ENCODE measurements around the gene TNFRSF12A.

The TNFRSF12A gene

DNA sequence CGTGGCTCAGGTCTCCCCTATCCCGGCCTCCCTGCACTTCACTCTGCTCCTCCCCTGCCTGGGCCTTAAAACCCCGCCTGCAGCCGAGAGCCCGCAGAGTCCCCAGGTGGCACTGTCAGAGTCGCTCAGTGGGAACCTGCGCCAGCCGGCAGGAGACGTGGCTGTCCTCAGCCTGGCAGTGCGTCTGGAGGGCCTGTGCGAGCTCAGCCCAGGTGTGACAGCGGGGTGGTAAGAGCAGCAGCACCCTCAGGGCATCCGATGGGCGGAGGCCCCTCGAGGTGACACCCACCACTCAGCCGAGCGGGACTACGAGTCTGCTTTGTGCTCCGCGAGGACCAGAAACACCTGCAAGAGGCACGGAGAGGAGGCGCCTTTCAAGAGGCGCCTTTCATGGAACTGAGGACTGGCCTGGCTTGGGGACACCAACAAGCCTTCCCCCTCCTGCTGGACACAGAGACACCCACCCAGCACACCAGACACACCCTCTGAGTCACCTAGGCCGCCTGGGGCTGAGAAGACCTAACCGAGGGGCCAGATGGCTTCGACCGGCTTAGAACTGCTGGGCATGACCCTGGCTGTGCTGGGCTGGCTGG is 7.2 kb upstream of the TNFRSF12A start, which contains the start of gene CLDN9:
CLDN9 (plus strand) TSS at position 96 of the 593 bp plus-strand sequence; CDS start at position 536, 440 bp downstream.
- peak; percentile 70 for DNase-seq

- no peak for DNase-seq
These were observed 6.6 kb upstream of the TNFRSF12A start for GRCh38 chr16:3013491-3013951.

GRCh38 chr16:3013998-3014690 is 6.0 kb upstream of the TNFRSF12A start:
- no peak for DNase-seq

GRCh38 chr16:3014971-3015370 is 5.2 kb upstream of the TNFRSF12A start:
- no peak for DNase-seq

DNA sequence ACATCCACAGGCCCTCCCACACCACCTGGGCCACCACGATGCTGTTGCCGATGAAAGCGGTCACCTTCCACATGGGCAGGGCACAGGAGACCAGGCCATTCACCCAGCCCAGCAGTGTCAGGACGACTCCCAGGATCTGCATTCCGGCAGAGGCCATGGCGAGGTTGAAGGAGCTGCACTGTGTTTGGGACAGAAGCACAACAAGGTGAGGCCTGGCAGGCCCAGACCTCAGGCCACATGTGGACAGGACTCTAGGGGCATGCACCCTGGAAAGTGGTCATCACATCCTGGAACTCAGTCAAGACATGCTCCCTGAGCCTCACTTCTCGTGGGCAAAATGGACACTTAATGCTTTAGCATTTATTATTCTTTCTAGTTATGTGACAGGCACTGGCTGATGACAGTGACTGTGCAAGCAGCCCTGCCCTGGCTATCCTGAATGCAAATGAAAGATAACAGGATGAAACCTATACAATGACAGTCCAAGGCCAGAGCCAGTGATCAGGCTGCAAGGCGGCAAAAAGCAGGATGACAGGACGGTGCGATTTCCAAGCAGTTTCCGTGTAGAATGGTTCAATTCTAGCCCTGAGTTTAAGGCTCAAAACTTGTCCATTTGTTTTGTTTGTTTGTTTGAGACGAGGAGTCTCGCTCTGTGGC is 4.2 kb upstream of the TNFRSF12A start:
- DNase-seq = no peak

DNA sequence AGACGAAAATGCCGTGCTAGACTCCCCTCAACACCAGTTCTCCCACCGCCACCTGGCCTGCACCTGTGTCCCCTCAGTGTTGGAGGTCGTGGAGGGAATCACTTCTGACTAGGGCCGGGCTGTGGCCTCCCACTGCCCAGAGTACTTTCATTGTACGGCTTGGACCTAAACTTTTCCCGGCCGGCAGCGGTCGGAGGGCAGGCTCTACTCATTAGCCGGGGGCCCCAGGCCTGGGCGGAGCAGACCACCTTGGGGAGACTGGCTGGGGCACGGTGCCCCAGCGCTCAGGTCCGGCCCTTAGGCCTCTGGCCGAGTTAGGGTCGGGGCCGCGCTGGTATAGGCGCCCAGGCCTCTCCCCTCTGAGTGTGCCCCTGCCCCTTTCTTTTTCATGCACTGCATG is 2.8 kb upstream of the TNFRSF12A start:
- DNase-seq = no peak

DNA sequence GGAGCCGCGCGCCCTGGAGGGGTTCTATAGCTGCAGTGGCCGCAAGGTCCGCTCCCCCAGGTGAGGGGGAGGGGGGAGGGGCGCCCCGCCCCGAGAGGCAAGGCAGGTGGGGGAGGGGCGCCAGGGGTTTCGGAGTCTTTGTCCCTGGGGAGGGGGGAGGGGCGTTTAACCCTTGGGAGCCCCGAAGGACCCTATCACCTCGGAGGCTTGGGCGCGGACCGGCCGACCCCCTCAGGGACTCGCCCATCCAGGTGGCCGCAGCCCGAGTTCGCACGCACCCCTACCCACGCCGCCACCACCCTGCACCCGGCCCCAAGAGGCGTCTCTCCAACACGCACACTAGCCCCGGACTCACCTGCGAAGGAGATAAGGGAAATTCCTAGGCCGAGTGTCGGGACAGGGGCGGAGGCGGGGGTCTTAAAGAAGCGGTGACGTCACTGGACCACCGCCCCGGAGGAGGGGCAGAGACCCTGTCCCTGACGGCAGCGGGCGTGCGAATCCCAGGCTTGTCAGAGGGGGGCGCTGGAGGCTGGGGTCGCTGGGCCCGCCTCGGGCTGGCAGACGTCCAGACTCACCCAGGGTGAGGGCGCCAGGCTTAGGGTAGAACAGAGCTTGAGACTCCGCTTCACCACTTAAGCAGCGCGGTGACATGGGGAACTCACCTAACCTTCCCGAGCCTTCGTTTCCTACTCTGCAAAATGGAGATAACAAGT is 2.2 kb upstream of the TNFRSF12A start, which contains the start of gene CLDN6:
CLDN6 (minus strand) TSS at position 390 of the 713 bp plus-strand sequence. CDS start 2,162 bp downstream, outside the sequence.
- no peak for DNase-seq

DNA sequence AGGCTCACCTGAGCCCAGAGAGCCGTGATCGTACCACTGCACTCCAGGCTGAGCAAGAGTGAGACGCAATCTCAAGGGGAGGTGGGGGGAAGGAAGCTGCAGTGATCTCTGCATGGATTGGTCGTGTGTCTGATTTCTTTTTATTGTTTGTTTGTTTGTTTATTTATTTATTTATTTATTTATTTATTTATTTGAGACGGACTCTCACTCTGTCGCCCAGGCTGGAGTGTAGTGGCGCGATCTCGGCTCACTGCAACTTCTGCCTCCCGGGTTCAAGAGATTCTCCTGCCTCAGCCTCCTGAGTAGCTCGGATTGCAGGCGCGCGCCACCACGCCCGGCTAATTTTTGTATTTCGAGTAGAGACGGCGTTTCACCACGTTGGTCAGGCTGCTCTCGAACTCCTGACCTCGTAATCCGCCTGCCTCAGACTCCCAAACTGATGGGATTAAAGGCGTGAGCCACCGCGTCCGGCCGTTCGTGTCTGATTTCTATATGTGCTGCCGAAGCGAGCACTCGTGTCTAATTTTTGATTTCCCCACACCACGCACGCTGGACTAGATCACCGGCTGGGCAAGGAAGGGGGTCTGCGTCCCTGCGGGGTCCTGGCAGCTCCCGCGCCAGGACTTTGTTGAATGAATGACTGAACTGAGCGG is 448 bp upstream of the TNFRSF12A start:
- DNase-seq = no peak

DNA sequence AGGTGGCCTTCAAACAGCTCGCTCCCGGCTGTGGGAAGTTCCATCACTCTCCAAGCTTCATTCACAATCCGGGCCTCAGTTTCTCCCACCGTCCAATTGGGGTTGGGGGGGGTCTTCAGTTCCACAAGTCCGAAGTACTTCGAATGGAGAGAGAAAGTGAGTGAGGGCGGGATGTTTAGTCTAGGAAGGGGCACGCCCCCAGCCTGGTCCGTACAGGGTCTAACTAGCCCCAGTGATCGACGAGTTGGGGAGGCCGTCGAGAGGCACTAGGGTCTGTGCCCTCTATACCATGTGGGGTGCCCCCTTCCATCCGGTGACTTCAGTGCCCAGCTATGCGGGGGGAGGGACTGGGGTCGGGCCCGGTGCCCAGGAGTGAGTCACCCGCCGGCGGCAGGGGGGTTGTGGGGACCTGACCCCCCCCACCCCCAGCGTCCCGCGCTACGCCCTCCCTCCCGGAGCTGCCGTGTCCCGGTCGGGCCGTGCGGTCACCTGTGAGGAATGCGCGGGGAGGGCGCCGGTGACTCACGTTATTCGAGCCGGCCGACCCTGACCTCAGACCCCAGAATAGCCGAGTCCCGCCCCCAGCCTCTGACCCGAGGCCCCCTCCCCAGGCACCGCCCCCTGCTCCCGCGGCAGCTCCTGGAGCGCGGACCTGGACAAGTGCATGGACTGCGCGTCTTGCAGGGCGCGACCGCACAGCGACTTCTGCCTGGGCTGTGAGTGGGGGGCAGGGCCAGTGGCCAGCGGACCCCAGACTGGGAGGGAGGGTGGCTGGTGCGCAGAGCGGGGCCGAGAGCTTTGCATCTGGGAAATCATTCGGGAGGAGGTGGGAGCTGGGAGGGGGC is 658 bp downstream of the TNFRSF12A start:
- no peak for DNase-seq

DNA sequence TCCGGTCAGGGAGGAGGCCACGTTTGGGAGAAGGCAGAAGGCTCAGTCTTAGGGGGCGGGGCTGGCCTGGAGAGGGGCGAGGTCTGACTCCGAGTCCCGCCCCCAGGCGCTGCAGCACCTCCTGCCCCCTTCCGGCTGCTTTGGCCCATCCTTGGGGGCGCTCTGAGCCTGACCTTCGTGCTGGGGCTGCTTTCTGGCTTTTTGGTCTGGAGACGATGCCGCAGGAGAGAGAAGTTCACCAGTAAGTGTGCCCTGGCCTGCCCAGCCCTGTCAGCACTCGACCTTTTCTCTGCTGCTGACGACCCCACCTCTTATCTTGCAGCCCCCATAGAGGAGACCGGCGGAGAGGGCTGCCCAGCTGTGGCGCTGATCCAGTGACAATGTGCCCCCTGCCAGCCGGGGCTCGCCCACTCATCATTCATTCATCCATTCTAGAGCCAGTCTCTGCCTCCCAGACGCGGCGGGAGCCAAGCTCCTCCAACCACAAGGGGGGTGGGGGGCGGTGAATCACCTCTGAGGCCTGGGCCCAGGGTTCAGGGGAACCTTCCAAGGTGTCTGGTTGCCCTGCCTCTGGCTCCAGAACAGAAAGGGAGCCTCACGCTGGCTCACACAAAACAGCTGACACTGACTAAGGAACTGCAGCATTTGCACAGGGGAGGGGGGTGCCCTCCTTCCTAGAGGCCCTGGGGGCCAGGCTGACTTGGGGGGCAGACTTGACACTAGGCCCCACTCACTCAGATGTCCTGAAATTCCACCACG is 1.5 kb downstream of the TNFRSF12A start:
- peak; percentile 46 for DNase-seq

DNA sequence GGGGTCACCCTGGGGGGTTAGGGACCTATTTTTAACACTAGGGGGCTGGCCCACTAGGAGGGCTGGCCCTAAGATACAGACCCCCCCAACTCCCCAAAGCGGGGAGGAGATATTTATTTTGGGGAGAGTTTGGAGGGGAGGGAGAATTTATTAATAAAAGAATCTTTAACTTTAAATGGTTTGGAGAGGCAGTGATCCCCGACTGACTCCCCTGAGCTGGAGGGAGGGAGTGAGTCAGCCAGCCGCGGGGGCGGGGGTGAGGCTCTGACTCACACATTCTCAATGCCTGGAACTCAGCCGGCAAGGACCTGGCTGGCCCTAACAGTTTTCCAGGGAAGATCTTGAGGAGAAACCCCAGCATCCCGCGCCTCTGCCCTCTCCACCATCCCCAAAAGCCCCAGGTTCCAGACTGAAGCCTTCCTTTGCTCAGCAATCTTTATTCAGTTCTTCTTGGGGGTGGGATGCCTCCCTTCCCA is 2.1 kb downstream of the TNFRSF12A start:
- DNase-seq = no peak

DNA sequence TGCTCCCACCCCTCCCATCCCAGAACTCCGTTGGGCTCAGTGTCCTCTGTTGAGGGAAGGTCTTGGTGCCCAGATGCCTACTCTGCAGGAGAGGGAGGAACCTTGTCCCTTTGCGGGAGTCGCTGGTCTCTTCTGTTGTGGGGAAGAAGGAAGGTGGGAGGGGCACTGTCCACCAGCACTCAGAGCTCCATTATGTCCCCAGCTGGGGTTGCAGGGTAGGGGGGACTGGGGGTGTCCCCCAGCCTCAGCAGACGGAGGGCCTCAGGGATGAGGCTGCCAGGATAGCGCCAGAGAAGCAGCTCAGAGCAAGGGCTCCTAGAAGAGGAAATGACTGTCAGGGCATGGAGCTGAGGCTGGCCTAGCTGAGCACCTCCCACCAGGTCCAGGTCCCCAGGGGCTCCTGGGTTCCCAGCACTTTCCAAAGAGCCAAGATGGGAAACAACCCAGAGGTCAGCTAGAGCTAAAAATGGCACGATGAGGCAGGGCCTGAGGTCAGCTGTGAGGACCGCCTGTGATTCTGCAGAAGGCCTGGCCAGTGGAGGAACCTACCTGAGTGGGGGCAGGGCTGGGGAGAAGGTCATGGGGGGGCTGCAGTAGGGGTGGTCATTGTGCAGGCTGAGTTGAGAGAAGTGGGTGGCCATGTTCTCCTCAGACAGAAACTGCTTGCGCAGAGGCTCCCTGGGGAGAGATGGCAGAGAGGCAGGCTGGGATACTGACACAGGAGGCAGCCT is 2.7 kb downstream of the TNFRSF12A start:
- no peak for DNase-seq

GRCh38 chr16:3023415-3023668 is 3.2 kb downstream of the TNFRSF12A start:
- DNase-seq = peak; percentile 32

GRCh38 chr16:3023669-3024478 is 3.7 kb downstream of the TNFRSF12A start, which contains the start of the genes HCFC1R1 and THOC6:
TSS of gene HCFC1R1 (minus strand) at chr16:3023942. CDS start at chr16:3023941, 1 bp downstream.
TSS of gene THOC6 (plus strand) at chr16:3024035. CDS start at chr16:3024327, 292 bp downstream.
- peak; percentile 89 for DNase-seq

- no peak for DNase-seq
These were observed 5.1 kb downstream of the TNFRSF12A start for GRCh38 chr16:3025032-3026002.

DNA sequence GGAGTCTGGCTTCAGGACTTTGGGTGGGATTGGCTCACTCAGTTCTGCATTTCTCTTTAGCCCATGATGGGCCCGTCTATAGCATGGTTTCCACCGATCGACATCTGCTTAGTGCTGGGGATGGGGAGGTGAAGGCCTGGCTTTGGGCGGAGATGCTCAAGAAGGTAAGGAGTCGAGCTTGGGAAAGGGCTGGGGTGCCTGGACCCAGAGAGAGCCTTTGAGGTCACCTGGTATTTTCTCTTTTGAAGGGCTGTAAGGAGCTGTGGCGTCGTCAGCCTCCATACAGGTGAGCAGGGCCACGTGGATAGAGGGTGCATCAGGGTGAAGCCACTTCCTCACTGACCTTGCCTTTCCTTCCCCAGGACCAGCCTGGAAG is 5.8 kb downstream of the TNFRSF12A start:
- DNase-seq = no peak

- no peak for DNase-seq
These were observed 6.7 kb downstream of the TNFRSF12A start for GRCh38 chr16:3026609-3027488.

Measured in DMS79 treated with DMSO at 0.1 percent for 48 hours (cell line).